Epidermal melanocyte (primary cell): ENCODE results near the gene TADA2B.

Experiments used
- DNase-seq: peaks from one replicate; pipeline ENCODE4 v3.0.0; 2011; ENCODE audit warnings: low spot score; ENCODE audit not compliant: insufficient read length

Gene TADA2B

DNA sequence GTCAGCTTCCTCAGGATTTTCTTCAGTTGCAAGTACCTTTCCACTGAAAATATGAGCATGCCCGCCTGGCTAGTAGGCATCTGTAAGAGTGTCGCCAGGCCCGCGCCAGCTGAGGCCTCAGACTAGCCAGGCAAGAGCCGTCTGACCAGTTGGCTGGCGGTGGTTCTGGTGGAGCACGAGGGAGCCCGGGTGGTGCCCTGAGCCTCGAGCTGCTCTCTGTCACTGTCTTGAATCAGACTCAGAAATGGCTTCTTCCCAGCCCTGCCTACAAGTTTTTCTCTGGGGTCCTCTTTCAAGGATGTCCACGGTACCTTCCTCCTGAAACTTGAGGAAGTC, 12.8 kb downstream of the TADA2B start:
- no peak for DNase-seq

DNA sequence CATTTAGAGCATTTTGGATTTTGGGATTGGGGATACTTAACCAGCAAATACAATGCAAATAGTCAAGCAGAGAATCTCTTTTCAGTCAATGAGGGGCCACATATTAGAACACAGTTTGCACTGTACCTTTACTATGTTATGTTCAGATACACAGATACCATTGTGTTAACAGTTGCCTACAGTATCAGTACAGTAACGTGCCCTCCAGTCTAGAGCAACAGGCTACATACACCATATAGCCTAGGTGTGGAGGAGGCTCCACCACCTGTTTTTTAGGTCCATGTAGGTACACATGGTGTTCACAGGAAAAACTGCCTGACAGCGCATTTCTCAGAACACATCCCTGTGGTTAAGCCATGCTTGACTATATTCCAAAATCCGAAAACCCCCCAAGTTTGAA, 15.6 kb downstream of the TADA2B start:
- DNase-seq: no peak

DNA sequence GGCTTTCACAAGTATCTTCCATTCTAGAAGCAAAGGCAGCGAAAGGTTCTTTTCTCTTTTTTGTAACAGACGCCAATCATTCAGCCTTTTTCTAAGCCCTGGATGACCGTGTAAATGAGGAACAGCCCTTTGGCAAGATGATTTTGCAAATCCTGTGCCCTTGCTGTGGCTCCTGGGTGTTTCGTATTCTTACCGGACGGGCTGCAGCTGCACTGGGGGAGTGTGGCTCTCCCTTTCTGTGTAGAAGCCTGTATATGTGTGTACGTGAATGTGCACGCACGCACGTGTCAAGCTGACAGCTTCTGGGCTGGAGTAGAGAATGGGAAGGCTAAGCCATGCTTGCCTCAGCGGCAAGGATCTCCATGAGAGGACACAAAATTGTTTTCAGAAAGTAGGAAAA, 16.5 kb downstream of the TADA2B start:
- no peak for DNase-seq

DNA sequence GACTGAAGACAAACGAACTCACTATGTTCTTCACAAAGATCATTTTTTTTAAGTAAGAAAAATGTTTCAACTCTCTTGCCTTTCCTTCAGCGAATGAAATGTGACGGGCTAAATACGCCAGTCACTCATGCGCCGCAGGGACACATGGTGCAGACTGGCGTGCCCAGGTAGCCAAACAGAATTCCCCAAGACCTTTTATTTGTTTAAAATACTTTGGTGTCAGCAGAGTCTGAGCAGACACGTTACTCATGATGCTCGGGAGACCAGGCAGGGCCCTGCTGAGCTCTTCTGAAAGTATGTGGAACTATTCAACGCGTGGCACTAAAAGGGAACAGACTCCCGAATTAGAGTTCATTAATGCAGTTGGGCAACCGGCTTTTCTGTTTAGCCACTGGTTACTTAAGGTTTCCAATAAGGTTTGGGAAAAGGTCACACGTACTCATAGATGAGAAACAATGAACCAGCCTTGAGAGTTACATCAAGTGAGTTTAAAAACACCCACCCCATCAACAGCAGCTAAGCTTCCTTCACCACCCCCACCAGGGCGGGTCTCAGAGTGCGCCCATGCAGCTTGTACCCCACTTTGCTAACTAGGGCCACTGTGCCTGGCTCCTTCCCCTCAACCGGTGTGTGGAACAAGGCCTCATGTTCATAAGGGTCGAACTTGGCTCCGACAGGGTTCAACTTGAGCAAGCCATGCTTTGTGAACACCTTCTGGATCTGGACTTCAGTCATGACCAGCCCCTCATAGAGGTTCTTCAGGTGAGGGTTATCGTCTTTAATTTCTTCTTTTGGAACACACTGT, 17.4 kb downstream of the TADA2B start:
- DNase-seq: no peak

DNA sequence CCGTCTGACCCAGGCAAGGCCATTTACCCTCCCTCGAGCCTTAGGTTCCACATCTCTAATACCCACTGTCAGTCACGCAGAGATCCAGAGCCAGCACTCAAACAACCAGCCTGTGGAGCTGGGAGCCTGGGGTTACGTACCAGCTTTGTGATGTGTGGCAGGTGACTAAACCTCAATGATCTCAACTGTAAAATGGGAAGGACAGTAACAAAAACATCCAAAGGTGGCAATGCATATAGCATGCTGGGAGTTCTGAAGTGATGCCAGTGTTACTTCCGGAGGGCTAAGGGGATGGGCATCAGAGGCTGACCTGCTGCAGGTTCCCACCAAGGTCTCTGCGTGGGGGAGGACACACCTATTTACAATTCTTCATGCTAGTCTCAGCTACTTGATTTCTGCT, 18.6 kb downstream of the TADA2B start:
- no peak for DNase-seq

DNA sequence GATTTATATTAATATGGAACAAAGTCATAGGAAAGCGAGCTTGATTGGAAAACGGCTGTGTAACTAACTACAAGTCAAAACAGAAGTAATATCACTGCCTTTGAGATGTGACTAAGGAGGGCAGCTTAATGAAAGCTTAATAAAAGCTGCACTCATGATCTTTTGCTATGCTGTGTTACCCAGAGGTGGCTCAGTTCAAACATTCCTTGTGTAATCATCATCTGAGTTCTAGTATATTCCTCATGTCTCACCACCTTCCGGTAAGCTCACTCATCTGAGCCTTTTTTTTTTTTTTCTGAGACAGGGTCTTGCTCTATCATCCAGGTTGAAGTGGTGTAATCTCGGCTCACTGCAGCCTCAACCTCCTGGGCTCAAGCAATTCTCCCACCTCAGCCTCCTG, 19.6 kb downstream of the TADA2B start:
- no peak for DNase-seq

DNA sequence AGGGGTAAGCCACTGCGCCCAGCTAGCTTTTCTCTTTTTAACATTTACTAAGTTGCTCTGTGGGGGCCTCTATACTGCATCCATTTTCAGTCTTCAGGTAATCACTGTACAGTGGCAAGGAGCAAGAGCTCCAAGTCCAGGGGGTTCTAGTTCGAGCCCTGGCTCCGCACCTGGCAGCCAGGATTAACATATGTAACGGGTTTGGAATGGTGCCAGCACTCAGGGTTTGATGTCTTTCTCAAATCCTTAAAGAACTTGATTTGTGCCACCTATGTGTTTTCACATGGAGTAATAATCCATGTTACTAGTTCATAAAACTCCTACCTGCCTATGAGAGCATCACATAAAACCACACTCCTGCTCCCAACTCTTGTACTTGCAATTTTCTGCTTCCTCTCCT, 20.2 kb downstream of the TADA2B start:
- no peak for DNase-seq

DNA sequence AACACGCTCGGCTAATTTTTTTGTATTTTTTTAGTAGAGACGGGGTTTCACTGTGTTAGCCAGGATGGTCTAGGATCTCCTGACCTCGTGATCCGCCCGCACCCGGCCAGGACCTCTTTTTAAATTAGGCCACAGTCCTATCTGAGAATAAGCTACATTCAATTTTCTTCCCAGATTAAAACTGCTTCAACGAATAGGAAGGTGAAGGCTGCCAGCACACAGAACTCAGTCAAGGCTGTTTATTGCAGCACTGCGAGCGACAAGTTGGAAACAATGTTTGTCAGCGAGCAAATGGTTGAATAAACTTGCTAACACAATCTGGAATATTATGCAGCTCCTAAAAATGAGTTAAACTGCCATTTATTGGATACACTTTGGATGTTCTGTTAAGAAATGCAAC, 22.8 kb downstream of the TADA2B start:
- DNase-seq: no peak

DNA sequence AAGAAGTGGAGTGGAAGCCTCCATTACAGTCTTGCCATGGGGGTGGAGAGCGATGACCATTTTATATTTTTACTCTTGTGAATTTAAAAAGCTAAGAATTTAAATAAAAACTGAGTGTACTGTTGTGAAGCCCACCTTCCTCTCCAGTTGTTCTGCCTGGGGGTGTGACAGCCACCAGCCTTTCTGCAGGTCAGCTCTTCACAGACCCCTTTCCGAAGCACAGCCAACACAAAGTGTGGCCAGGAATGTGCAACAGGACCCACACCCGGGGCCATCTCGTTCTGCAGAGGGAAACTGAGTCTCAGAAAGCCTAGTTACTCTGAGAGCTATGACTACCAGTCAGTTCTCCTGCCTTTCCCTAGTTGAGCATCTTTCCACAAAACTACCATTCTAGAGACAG, 23.3 kb downstream of the TADA2B start:
- no peak for DNase-seq

DNA sequence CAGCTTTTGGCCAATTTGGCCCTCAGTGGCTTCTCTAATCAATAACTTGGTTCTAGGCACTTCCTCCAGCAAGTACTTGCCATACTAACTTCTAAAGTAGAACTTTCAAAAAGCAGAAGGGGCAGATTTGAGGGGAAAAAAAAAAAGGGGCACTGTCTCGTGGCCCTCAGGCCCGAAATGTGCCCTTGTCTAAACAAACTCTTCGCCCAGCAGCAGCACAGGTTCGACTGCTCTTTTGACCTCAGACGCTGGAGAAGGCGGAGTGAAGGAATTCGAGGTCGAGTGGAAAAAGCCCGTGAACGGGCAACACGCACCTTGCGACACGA, 23.9 kb downstream of the TADA2B start:
- no peak for DNase-seq

DNA sequence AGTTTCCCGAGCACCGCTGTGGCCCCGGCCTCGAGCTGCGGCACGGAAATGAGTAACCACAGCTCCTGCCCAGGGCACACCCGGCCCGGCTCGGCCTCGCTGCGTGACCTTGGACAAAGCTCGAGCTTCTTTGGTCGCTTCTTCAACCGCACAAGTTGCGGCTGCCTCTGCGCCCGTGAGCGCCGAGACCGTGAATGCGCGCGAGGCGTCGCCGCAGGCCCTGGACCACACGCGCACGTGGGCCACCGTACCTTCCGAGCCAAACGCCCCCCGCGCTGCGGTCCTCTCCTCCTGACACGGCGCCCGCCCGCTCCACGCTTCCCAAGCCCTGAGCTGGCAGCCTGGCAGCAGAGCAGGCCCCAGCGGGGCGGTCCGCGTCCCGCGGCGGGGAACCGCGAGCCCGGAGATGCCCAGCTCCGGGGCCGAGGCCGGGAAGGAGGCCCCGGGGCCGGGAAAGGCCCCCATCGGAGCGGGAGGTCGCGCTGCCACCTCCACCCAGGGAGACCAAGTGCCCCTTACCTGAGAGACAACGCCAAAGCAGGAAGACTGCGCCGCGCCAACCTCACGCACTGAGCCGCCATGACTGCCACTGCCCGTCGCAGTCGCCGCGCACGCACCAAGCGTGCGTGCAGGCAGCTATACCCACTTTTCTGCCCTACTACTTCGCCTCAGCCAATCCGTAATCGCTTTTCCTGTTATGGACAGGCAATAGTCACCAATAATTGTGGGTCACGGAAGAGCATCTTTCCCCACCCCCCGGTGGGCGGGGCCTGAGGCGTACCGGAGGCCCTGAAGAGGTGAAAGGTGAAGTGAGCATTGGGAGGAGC, 24.5 kb downstream of the TADA2B start, which contains the start of gene GRPEL1:
TSS of gene GRPEL1 (minus strand) at position 613 of the 827 bp plus-strand sequence. CDS start at position 581, 32 bp downstream.
- DNase-seq: peak; percentile 97

DNA sequence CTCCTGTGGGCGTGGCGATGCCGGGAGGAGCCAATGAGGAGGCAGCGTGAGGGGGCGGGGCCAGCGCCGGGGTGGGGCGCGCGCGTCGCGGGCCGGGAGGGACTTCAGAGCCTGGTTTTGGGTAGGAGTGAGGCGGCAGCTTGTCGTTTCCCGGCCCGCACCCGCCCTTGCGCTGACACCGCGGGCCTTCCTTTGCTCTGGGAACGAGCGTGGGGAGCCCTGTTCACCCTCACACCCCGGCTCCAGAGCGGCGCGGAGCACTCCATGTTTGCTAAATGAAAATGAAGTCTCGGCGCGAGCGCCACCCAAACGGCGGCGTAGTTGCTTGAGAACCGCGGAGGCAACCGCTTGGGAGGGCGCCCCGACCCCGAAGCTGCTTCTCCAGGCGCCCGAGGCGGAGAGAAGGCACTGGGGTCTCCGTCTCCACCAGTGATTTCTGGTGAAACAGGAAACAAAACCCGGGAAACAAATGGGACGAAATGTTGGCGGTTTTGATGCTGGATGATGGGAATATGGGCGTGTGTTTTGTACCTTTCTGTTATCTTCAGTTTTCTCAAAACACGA, 25.2 kb downstream of the TADA2B start:
- no peak for DNase-seq

DNA sequence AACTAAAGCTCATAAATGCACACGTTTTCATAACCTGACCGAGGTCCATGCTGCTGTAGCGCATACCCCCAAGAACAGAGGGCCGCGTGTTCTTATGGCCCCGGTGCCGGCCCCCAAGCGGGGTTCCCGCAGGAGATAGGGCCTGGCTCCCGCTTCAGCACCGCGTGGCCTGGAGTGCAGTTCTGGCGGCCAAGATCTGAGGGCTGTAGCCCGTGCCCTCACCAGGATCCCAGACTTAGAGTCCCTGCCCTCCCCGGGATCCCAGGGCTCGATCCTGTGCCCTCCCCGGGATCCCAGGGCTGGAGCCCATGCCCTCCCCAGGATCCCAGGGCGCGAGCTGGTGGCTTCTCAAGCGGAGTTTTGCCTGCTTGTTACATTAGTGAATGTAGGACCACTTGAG, 25.7 kb downstream of the TADA2B start:
- no peak for DNase-seq

DNA sequence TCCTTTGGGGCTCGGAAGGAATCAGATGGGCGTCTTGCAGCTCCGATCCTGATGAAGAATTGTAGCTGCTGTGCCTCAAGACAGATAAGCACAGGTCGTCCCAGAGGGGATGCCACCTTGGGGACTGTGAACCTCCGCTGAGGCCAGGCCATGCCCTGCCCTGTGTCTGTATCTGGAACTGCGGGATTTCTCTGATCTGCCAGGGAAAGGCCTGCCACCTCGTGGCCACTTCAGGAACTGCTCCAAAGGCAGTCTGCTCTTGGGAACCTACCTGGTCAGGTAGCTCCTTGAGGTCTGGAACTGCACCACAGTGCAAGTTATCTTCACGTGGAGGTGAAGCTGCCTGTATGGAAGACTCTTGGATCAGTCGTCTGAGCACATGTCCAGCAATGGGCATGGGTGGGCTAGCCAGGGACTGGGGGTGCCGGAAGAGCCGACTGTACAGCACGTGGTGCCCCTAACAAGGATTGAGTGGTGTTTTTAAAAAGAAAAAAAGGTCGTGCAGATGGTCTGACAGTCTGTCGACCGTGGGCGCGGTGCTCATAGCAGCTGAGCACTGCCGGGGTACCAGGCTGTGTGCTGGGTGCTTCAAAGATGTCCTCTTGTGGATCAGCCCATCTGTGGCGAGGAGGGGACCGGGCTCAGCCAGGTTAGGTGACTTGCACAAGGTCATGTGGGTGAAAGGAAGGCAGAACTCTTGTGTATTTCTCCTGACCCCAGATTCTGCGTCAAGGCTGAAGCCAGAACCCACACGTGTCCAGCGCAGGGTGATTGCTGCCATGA, 27.7 kb downstream of the TADA2B start:
- DNase-seq: peak; percentile 41

DNA sequence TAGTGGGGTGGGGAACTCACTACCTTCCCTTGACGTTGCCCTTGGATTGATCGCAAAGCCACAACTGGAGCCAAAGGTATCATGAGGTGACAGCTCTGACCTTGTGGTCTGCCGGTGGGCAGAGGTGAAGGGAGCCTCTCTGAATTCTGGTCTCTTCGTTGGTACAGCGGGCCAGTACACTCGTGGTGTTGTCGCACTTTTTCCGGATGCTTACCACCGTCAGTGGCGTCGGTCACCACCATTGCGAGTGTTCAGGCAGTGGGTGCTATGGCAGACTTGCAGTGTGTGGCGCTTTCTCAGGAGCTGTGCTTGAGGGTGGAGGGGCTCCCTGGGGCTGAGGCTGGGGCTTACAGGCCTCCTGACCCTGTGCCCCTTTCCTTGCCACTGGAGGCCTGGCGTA, 29.9 kb downstream of the TADA2B start:
- DNase-seq: no peak

DNA sequence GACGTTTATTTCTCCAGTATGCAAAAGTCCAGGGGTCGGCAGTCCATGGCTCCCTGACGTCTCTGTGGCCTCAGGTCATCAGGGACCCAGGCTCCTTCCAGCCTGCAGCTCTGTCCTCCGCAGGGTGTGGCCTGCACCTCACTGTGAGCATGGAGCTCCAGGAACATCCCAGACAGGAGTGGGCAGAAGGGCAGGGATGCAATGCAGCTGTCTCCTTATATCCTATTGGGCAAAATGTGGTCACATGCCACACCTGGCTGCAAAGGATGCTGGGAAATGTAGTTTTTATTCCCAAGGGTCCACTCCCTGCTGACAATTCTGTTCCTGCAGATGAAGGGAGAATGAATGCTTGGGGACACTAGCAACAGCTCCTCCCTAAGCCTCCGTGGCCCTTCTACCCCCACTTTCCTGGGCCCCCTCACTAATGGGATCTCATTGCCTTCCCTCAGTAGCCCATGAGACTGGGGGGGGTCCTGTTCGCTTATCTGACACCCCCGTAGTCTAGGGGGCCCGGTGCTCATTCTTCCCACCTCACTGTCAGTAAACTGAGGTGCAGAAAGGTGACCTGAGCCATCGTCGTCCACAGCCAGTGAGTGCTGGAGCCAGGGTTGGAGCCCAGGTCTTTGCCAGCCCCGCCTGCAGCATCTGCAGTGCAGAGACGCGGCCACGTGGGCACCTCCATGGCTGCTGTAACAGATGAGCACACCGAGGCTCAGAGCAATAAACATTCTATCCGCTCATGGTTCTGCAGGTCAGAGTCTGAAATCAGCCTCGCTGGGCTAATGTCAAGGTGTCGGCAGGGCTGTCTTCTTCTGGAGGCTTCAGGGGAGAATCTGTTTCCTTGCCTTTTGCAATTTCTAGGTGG, 30.6 kb downstream of the TADA2B start:
- no peak for DNase-seq

DNA sequence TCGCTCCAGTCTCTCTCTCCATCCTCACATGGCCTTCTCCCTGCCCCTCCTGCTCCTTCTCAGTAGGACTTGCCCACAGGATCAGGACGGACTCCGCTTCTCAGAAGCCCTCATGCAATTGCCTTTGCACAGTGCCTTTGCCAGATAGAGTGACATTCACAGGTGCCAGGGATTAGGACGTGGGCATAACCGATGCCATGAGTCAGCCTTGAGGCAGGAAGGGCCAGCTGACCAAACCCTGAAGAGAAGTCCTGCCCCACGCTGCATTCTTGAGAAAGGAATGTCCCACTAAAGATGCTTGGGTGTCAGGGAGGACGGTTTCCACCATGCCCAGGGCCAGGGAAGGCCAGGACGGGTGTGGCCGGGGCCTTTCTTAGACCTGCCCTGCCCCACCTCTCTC, 31.3 kb downstream of the TADA2B start:
- DNase-seq: no peak

DNA sequence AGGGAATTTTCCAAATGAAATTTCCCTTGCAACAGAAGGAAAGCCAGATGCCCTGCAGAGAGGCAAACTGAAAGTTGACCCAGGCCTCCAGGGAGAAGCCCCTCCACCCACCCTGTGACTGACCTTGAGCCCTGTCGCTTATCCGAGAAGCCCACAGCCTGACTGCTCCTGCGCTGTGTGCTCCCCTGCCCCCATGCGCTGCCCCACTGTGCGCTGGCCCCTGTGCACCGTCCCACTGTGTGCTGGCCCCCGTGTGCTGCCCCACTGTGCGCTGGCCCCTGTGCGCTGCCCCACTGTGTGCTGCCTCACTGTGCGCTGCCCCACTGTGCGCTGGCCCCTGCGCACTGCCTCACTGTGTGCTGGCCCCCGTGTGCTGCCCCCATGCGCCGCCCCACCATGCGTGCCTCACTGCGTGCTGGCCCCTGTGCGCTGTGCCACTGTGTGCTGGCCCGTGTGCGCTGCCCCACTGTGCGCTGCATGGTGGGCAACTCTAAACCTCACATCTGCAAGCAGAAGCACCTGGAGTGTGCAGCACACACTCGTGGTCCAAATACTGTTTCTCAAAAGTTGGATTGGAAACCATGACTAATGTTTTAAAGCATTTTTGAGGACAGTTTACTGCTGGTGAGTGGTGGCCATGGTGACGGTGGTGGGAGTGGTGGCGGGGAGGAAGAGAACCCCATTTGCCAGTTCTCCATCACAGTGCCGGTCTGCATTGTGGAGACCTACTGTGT, 33.0 kb downstream of the TADA2B start:
- no peak for DNase-seq

DNA sequence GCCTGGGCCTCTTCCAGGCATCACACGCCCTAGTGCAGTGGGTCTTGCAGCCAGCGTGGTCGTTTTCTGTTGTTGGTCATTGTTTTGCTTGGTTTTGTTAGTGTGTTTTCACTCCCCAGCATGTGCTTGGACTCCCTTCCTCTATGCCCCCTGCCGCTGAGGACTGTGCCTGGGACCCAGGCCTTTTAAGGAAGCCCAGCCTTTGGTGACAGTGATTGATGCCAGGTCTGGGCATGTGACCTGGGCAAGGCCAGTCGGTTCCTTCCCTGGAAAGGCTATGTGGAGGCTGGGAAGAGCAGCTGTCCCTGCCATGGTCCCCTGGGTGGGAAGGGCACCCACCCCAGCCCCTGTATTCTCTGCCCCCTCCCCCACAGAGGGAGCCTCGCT, 33.5 kb downstream of the TADA2B start:
- DNase-seq: no peak

DNA sequence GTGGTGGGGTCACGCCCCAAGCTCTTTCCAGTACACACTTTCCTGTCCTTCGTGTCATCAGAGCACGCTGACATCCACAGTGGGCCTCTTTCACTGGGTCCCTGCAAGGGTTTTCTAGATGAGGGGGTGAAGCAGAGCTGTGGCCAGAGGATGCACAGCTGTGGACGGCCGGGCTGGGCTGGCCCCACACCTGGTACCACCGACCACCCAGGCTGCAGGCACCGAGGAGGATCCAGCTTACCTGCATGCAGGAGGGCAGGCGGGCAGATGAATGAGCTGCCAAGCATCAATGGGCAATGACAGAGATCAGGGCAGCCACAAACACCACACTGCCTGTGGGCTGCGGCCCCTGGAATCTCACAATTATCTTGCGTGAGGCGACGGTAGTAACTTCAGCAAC, 34.2 kb downstream of the TADA2B start:
- no peak for DNase-seq
